WTC11 (cell line): ENCODE results near the gene PDE11A.

Source experiments
- CREB1 ChIP-seq: sonication (generic); formaldehyde crosslinking; IDR thresholded peaks from 2 replicates; pipeline ENCODE4 v1.8.0; 2023; ENCODE audit warnings: mild to moderate bottlenecking, missing genetic modification reagents
- MYBL2 ChIP-seq: sonication (generic); formaldehyde crosslinking; IDR thresholded peaks from 2 replicates; pipeline ENCODE4 v1.8.1; 2023; ENCODE audit warnings: mild to moderate bottlenecking, moderate library complexity, missing genetic modification reagents
- SP1 ChIP-seq: sonication (generic); formaldehyde crosslinking; conservative IDR thresholded peaks from 2 replicates; pipeline ENCODE4 v1.8.1; 2022; ENCODE audit warnings: missing genetic modification reagents
- TCF7 ChIP-seq: sonication (generic); formaldehyde crosslinking; IDR thresholded peaks from 2 replicates; pipeline ENCODE4 v1.8.0; 2022; ENCODE audit warnings: mild to moderate bottlenecking, low read depth, missing genetic modification reagents, moderate library complexity
- ZNF138 ChIP-seq: sonication (generic); formaldehyde crosslinking; conservative IDR thresholded peaks from 2 replicates; pipeline ENCODE4 v1.8.1; 2022; ENCODE audit warnings: mild to moderate bottlenecking, moderate library complexity, missing genetic modification reagents
- ZNF263 ChIP-seq: sonication (generic); formaldehyde crosslinking; IDR thresholded peaks from 2 replicates; pipeline ENCODE4 v1.8.1; 2022; ENCODE audit warnings: low read depth, mild to moderate bottlenecking, moderate library complexity, missing genetic modification reagents
- TF ChIP-seq, protein P1 (sequence below): fragments of 200-600 bp; IDR thresholded peaks from 2 replicates; pipeline ENCODE4 v1.8.0; 2022; ENCODE audit warnings: antibody characterized with exemption
- TF ChIP-seq, protein P2 (sequence below): sonication (generic); formaldehyde crosslinking; IDR thresholded peaks from 2 replicates; pipeline ENCODE4 v1.8.0; 2022; ENCODE audit warnings: mild to moderate bottlenecking, missing genetic modification reagents
- TF ChIP-seq, protein P3 (sequence below): sonication (generic); formaldehyde crosslinking; IDR thresholded peaks from 2 replicates; pipeline ENCODE4 v1.8.1; 2023; ENCODE audit warnings: mild to moderate bottlenecking, missing genetic modification reagents, moderate library complexity
- TF ChIP-seq, protein P4 (sequence below): sonication (generic); formaldehyde crosslinking; IDR thresholded peaks from 2 replicates; pipeline ENCODE4 v1.8.1; 2023; ENCODE audit warnings: mild to moderate bottlenecking, moderate library complexity, missing genetic modification reagents
- TF ChIP-seq, protein P5 (sequence below): sonication (generic); formaldehyde crosslinking; IDR thresholded peaks from 2 replicates; pipeline ENCODE4 v1.8.0; 2022; ENCODE audit warnings: mild to moderate bottlenecking, missing genetic modification reagents
- TF ChIP-seq, protein P6 (sequence below): sonication (generic); formaldehyde crosslinking; IDR thresholded peaks from 2 replicates; pipeline ENCODE4 v1.8.1; 2022; ENCODE audit warnings: low read depth, missing genetic modification reagents, borderline replicate concordance

DNA sequence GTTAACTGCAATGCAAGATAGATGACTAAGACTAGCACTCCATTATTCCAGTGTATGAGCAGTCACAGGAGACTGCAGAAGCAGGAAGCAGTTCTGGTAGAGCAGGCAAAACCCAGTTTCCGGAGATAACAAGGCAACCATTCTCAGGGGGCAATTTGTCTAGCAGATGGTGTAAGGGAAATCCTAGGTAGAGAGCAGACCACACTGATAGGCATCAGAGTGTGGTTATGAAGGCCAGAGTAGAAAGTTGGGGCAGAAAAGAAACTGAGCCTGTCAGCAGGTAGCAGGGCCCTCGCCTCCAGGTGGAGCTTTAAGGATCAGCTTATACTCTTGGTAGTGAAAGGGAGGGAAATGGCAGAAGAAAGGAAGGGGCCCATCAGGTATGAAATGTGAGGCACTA lies 164.4 kb downstream of the PDE11A start:
- TF ChIP-seq TCF7 (no peak), MYBL2 (CRISPR knock-in tag) (no peak), CREB1 (CRISPR knock-in tag) (no peak), ZNF263 (CRISPR knock-in tag) (no peak), ZNF138 (CRISPR knock-in tag) (no peak), SP1 (CRISPR knock-in tag) (no peak)
- TF ChIP-seq, protein P1, sequence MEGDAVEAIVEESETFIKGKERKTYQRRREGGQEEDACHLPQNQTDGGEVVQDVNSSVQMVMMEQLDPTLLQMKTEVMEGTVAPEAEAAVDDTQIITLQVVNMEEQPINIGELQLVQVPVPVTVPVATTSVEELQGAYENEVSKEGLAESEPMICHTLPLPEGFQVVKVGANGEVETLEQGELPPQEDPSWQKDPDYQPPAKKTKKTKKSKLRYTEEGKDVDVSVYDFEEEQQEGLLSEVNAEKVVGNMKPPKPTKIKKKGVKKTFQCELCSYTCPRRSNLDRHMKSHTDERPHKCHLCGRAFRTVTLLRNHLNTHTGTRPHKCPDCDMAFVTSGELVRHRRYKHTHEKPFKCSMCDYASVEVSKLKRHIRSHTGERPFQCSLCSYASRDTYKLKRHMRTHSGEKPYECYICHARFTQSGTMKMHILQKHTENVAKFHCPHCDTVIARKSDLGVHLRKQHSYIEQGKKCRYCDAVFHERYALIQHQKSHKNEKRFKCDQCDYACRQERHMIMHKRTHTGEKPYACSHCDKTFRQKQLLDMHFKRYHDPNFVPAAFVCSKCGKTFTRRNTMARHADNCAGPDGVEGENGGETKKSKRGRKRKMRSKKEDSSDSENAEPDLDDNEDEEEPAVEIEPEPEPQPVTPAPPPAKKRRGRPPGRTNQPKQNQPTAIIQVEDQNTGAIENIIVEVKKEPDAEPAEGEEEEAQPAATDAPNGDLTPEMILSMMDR: no peak
- TF ChIP-seq, protein P2, sequence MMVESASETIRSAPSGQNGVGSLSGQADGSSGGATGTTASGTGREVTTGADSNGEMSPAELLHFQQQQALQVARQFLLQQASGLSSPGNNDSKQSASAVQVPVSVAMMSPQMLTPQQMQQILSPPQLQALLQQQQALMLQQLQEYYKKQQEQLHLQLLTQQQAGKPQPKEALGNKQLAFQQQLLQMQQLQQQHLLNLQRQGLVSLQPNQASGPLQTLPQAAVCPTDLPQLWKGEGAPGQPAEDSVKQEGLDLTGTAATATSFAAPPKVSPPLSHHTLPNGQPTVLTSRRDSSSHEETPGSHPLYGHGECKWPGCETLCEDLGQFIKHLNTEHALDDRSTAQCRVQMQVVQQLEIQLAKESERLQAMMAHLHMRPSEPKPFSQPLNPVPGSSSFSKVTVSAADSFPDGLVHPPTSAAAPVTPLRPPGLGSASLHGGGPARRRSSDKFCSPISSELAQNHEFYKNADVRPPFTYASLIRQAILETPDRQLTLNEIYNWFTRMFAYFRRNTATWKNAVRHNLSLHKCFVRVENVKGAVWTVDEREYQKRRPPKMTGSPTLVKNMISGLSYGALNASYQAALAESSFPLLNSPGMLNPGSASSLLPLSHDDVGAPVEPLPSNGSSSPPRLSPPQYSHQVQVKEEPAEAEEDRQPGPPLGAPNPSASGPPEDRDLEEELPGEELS: no peak
- TF ChIP-seq, protein P3, sequence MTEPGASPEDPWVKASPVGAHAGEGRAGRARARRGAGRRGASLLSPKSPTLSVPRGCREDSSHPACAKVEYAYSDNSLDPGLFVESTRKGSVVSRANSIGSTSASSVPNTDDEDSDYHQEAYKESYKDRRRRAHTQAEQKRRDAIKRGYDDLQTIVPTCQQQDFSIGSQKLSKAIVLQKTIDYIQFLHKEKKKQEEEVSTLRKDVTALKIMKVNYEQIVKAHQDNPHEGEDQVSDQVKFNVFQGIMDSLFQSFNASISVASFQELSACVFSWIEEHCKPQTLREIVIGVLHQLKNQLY (CRISPR knock-in tag): no peak
- TF ChIP-seq, protein P4, sequence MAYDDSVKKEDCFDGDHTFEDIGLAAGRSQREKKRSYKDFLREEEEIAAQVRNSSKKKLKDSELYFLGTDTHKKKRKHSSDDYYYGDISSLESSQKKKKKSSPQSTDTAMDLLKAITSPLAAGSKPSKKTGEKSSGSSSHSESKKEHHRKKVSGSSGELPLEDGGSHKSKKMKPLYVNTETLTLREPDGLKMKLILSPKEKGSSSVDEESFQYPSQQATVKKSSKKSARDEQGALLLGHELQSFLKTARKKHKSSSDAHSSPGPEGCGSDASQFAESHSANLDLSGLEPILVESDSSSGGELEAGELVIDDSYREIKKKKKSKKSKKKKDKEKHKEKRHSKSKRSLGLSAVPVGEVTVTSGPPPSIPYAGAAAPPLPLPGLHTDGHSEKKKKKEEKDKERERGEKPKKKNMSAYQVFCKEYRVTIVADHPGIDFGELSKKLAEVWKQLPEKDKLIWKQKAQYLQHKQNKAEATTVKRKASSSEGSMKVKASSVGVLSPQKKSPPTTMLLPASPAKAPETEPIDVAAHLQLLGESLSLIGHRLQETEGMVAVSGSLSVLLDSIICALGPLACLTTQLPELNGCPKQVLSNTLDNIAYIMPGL (CRISPR knock-in tag): no peak
- TF ChIP-seq, protein P5, sequence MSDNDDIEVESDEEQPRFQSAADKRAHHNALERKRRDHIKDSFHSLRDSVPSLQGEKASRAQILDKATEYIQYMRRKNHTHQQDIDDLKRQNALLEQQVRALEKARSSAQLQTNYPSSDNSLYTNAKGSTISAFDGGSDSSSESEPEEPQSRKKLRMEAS (CRISPR knock-in tag): no peak
- TF ChIP-seq, protein P6, sequence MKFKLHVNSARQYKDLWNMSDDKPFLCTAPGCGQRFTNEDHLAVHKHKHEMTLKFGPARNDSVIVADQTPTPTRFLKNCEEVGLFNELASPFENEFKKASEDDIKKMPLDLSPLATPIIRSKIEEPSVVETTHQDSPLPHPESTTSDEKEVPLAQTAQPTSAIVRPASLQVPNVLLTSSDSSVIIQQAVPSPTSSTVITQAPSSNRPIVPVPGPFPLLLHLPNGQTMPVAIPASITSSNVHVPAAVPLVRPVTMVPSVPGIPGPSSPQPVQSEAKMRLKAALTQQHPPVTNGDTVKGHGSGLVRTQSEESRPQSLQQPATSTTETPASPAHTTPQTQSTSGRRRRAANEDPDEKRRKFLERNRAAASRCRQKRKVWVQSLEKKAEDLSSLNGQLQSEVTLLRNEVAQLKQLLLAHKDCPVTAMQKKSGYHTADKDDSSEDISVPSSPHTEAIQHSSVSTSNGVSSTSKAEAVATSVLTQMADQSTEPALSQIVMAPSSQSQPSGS: no peak
